HEK293 (cell line): ENCODE data around the gene ERH.

Experiments
- BCL11A ChIP-seq: fragments of 450-650 bp; formaldehyde crosslinking; IDR thresholded peaks from 2 replicates; pipeline ENCODE4 v1.5.1; 2016; ENCODE audit warnings: low read depth, missing biosample characterization, missing genetic modification characterization
- KLF16 ChIP-seq: fragments of 450-650 bp; formaldehyde crosslinking; IDR thresholded peaks from 2 replicates; pipeline ENCODE4 v1.5.1; 2017; ENCODE audit warnings: missing biosample characterization, missing genetic modification characterization
- ZNF529 ChIP-seq: fragments of 450-650 bp; formaldehyde crosslinking; IDR thresholded peaks from 2 replicates; pipeline ENCODE4 v1.5.1; 2017; ENCODE audit warnings: missing genetic modification characterization, missing biosample characterization; ENCODE audit not compliant: insufficient replicate concordance
- TF ChIP-seq, protein P1 (sequence below): fragments of 450-650 bp; formaldehyde crosslinking; IDR thresholded peaks from 2 replicates; pipeline ENCODE4 v1.5.1; 2016; ENCODE audit warnings: missing biosample characterization, missing genetic modification characterization
- TF ChIP-seq, protein P2 (sequence below): fragments of 450-650 bp; formaldehyde crosslinking; IDR thresholded peaks from 2 replicates; pipeline ENCODE4 v1.5.1; 2016; ENCODE audit warnings: missing biosample characterization, missing genetic modification characterization
- TF ChIP-seq, protein P3 (sequence below): fragments of 450-650 bp; formaldehyde crosslinking; IDR thresholded peaks from 2 replicates; pipeline ENCODE4 v1.5.1; 2016; ENCODE audit warnings: missing biosample characterization, missing genetic modification characterization, low read depth

DNA sequence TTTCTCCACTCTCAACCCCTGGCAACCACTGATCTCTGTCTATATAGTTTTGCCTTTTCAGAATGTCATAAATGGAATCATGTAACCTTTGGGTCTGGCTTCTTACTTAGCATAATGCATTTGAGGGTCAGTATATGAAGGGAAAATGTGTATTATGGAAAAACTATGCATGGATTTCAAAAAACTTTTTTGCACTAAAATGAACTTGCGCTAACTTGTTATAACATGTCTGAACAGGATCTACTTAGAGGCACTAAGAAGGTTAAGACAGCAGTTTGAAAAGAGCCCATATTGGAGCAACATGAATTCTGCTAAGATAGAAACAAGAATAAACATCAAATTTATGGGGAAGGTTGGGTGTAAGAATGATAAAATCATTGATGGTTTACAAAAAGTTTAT is 29.5 kb upstream of the ERH start:
- TF ChIP-seq, protein P1, sequence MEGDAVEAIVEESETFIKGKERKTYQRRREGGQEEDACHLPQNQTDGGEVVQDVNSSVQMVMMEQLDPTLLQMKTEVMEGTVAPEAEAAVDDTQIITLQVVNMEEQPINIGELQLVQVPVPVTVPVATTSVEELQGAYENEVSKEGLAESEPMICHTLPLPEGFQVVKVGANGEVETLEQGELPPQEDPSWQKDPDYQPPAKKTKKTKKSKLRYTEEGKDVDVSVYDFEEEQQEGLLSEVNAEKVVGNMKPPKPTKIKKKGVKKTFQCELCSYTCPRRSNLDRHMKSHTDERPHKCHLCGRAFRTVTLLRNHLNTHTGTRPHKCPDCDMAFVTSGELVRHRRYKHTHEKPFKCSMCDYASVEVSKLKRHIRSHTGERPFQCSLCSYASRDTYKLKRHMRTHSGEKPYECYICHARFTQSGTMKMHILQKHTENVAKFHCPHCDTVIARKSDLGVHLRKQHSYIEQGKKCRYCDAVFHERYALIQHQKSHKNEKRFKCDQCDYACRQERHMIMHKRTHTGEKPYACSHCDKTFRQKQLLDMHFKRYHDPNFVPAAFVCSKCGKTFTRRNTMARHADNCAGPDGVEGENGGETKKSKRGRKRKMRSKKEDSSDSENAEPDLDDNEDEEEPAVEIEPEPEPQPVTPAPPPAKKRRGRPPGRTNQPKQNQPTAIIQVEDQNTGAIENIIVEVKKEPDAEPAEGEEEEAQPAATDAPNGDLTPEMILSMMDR (tag by site-specific recombination): no peak
- TF ChIP-seq, protein P2, sequence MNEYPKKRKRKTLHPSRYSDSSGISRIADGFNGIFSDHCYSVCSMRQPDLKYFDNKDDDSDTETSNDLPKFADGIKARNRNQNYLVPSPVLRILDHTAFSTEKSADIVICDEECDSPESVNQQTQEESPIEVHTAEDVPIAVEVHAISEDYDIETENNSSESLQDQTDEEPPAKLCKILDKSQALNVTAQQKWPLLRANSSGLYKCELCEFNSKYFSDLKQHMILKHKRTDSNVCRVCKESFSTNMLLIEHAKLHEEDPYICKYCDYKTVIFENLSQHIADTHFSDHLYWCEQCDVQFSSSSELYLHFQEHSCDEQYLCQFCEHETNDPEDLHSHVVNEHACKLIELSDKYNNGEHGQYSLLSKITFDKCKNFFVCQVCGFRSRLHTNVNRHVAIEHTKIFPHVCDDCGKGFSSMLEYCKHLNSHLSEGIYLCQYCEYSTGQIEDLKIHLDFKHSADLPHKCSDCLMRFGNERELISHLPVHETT (tag by site-specific recombination): no peak
- TF ChIP-seq KLF16 (no peak), ZNF529 (tag by site-specific recombination) (no peak), BCL11A (no peak)
- TF ChIP-seq, protein P3, sequence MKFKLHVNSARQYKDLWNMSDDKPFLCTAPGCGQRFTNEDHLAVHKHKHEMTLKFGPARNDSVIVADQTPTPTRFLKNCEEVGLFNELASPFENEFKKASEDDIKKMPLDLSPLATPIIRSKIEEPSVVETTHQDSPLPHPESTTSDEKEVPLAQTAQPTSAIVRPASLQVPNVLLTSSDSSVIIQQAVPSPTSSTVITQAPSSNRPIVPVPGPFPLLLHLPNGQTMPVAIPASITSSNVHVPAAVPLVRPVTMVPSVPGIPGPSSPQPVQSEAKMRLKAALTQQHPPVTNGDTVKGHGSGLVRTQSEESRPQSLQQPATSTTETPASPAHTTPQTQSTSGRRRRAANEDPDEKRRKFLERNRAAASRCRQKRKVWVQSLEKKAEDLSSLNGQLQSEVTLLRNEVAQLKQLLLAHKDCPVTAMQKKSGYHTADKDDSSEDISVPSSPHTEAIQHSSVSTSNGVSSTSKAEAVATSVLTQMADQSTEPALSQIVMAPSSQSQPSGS (tag by site-specific recombination): no peak
